Thoracic aorta (tissue), 2 donors: ENCODE measurements around the gene EDDM13. TPM values are rescaled to one million over a fixed set of nuclear protein-coding genes. Genes with fewer than 3 reads are reported as not detected.

Source experiments
- ATAC-seq: fragments of 150-250 bp; one replicate; pipeline ENCODE4 v1.8.0; 2017; ENCODE audit warnings: low read depth; ENCODE audit not compliant: insufficient number of reproducible peaks, low FRiP score
- DNase-seq: peaks from one replicate; pipeline ENCODE4 v3.0.0-alpha.2; 2020; ENCODE audit warnings: low spot score
- H3K27ac ChIP-seq, 2 donors: fragments of 200-600 bp; sonication (generic); 1 replicate in 1 of 2; 2 replicates in 1 of 2; pipeline ENCODE4 v1.5.1; 2016; ENCODE audit warnings: mild to moderate bottlenecking in 2 of 2, moderate library complexity in 2 of 2
- H3K27me3 ChIP-seq: fragments of 200-600 bp; sonication (generic); replicated peaks from 2 replicates; pipeline ENCODE4 v1.6.0; 2016; ENCODE audit warnings: mild to moderate bottlenecking; ENCODE audit not compliant: insufficient read depth
- H3K36me3 ChIP-seq: fragments of 200-600 bp; sonication (generic); one replicate; pipeline ENCODE4 v1.5.1; 2016
- H3K4me1 ChIP-seq, 2 donors: fragments of 200-600 bp; sonication (generic); 1 replicate in 1 of 2; 2 replicates in 1 of 2; pipeline versions ENCODE4 v1.5.1 to v1.6.0; 2016; ENCODE audit warnings: low read depth in 2 of 2, mild to moderate bottlenecking in 1 of 2; ENCODE audit not compliant: control insufficient read depth in 1 of 2
- H3K4me3 ChIP-seq: fragments of 200-600 bp; sonication (generic); 2 replicates; pipeline ENCODE4 v1.5.1; 2016; ENCODE audit warnings: mild to moderate bottlenecking
- H3K9me3 ChIP-seq: fragments of 200-600 bp; sonication (generic); 2 replicates; pipeline ENCODE4 v1.5.1; 2016
- total RNA-seq, 2 donors: library from RNA; depleted of rRNA; stranded (reverse); fragments of >200 nt; gene quantifications; one replicate each; pipeline versions ENCODE4 v1.1.0 to v1.2.3, GENCODE V29; 2016
- TF ChIP-seq, protein P1 (sequence below): fragments of 200-600 bp; sonication (generic); IDR thresholded peaks from one replicate; pipeline ENCODE4 v1.5.1; 2019; ENCODE audit warnings: antibody characterized with exemption

EDDM13 gene
- total RNA-seq, 2 donors from 2014 or later = not detected

DNA sequence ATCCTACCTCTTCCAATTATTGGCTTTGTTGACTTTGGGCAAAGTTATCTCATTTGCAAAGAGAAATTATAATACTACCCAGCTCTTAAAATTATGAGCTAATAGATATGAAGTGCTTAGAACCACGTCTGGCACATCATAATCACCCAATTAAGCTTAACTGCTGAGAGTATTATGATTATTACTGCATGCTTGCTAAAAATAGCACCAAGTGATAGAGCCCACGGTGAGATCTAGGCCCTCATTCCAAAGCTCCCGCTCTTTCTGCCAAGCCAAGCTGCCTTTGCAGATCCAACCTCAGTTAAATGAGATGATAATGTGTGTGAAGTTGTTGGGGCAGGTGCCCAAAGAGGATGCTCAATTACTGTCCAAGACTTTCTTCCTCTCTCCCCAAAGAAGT is 6.5 kb upstream of the EDDM13 start:
- Histone ChIP-seq H3K36me3 (no peaks in the 10 kb centered on the region), H3K27ac (no peak overlapping the region), H3K27me3 (no peaks in the 10 kb centered on the region), H3K9me3 (no peaks in the 10 kb centered on the region), H3K4me3 (no peak overlapping the region), H3K4me1 (no peaks in the 10 kb centered on the region)
- DNase-seq (no peak), ATAC-seq (no peak)
- TF ChIP-seq, protein P1, sequence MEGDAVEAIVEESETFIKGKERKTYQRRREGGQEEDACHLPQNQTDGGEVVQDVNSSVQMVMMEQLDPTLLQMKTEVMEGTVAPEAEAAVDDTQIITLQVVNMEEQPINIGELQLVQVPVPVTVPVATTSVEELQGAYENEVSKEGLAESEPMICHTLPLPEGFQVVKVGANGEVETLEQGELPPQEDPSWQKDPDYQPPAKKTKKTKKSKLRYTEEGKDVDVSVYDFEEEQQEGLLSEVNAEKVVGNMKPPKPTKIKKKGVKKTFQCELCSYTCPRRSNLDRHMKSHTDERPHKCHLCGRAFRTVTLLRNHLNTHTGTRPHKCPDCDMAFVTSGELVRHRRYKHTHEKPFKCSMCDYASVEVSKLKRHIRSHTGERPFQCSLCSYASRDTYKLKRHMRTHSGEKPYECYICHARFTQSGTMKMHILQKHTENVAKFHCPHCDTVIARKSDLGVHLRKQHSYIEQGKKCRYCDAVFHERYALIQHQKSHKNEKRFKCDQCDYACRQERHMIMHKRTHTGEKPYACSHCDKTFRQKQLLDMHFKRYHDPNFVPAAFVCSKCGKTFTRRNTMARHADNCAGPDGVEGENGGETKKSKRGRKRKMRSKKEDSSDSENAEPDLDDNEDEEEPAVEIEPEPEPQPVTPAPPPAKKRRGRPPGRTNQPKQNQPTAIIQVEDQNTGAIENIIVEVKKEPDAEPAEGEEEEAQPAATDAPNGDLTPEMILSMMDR = no peak

DNA sequence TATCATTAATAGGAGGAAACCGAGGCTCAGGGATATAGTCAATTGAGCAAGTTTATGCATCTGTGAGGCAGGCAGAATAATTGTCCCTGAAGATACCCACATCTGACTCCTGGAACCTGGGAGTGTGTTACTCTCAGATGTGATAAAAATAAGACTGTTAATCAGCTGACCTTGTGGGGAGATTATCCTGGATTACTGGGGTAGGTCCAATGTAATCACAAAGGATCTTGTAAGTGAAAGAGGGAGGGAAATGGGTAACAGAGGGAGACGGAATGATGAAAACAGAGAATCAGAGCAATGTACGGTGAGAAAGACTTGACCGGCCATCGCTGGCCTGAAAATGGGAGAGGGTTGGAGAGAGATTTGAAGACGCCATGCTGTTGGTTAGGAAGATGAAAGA is 3.2 kb upstream of the EDDM13 start:
- Histone ChIP-seq H3K9me3 (no peaks in the 10 kb centered on the region), H3K4me3 (no peak overlapping the region), H3K27me3 (no peaks in the 10 kb centered on the region), H3K36me3 (no peaks in the 10 kb centered on the region), H3K4me1 (no peaks in the 10 kb centered on the region), H3K27ac (no peak overlapping the region)
- ATAC-seq = no peak
- no peak for DNase-seq
- TF ChIP-seq, protein P1 = no peak

DNA sequence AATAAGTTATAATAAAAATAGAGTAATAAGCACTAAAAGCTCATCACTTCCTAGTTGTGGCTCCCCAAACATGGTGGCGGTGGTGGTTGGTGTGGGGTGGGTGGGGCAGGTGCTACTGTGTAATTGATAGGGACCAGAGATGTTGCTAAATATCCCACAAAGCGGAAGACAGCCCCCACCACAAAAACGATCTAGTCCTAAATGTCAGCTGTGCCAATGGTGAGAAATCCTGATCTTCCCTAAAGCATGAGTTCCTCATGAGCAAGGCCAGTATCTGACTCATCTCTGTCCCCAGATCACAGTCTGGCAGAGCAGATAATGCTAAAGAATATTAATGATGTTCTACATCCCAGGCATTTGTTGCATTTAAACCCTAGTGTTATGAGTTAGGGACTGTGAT is 1.9 kb upstream of the EDDM13 start:
- Histone ChIP-seq H3K27ac (no peak overlapping the region), H3K4me3 (no peak overlapping the region), H3K36me3 (no peaks in the 10 kb centered on the region), H3K4me1 (no peaks in the 10 kb centered on the region), H3K27me3 (no peaks in the 10 kb centered on the region), H3K9me3 (no peaks in the 10 kb centered on the region)
- ATAC-seq (no peak), DNase-seq (no peak)
- TF ChIP-seq, protein P1 = no peak

DNA sequence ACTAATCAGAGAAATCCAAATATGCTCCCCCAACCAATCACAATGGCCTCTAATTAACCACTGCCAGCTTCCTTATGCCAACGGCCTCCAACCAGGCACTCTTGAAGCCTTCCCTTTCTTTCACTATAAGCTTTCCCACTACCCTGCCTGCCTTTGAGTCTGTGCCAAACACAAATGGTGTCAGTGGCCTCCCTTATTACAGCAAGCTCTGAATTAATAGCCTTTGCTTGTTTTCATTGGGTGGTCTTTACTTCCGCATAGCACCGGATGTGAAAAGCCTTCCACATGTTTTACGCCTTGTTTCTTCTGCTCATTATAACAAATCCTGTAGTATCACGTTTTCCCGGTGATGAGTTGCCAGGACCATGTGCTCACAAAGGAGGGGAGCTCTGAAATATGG is 1.4 kb upstream of the EDDM13 start:
- Histone ChIP-seq H3K9me3 (no peaks in the 10 kb centered on the region), H3K4me3 (no peak overlapping the region), H3K27me3 (no peaks in the 10 kb centered on the region), H3K4me1 (no peaks in the 10 kb centered on the region), H3K27ac (no peak overlapping the region), H3K36me3 (no peaks in the 10 kb centered on the region)
- no peak for ATAC-seq
- no peak for DNase-seq
- TF ChIP-seq, protein P1 = no peak

DNA sequence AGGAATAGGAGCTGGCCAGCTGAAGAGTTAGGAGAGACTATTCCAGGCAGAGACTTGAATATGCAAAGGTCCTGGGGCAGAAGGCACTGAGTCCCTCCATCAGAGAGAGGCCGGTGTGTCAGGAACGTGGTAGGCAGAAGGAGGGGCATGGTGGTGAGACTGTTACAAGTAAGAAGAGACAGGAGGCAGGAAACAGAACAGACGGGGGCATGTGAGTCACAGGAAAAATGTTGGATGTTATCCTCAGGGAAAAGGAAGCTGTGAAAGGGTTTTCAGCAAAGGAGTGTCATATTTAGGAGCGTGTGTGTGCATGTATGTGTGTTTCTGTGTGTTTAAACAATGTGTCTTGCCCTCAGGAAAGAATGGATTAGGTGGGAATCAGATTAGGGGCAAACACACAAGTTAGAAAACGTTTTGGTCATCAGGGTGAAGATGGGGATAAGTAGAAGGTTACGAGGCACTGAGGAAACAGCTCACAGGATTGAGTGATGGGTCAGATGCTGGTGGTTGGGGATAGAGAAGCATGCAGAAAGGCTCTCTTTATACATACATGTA is 1.1 kb downstream of the EDDM13 start:
- Histone ChIP-seq H3K27ac (no peak overlapping the region), H3K4me1 (no peaks in the 10 kb centered on the region), H3K4me3 (no peak overlapping the region), H3K36me3 (no peaks in the 10 kb centered on the region), H3K27me3 (no peaks in the 10 kb centered on the region), H3K9me3 (peaks cover 5% of the 10 kb centered on the region)
- TF ChIP-seq, protein P1 = no peak
- ATAC-seq (no peak), DNase-seq (no peak)
